ENCODE data around the gene KIFBP. TPM values are rescaled to one million over a fixed set of nuclear protein-coding genes. Genes with fewer than 3 reads are reported as not detected.

The KIFBP gene
- total and polyA plus RNA-seq, 9 of the 15 experiments (the other 6 are each of a cell fraction or from before 2014, with no cell fraction given), result 5.6 to 23.2 (median 14.8) TPM

DNA sequence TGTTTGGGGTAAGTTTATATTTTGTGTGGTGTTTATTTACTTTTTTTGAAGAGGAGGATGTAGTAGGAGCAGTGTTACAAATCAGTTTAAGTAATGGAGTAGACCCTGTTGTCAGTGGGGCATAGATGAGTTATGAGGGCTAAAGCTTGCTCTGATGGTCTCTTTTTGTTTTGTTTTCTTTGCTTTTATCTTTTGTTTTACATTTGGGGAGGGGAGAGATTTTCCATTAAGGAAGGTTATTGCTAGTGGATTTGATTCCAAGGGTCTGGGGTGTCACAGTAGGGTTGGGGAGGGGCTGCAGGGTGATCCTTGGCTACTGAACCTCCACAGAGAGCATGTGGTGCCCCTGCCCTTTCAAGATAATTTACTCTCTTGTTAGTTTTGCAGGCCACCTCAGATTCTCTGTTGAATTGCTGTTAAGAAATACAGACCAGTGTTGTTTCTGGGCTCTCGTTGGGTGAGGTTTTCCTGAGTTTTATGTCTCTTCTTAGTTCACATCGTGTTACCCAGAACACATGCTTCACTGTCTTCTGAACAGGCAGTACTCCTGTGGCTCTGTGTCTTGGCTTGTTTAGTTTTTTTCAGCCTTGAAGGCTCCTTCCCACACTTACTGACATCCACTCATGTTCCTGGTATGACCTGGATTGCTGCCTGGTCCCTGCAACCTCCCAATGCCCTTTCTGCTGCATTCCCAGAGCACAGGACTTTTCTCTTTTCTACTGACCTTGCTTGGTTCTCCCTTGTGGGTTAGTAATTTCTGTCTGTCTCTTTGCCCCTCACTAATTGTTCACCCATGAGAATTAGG lies 4.2 kb downstream of the KIFBP start:
- intact Hi-C loops (cut with micrococcal nuclease), result no loop called here
- CTCF ChIA-PET (ENCODE audit: low intra/inter-chr PET ratio), result no interaction called here

More for the DNA sequence above, 4.2 kb downstream of the KIFBP start:
- H3K4me2 ChIP-seq (ENCODE audit: insufficient read depth, low read length), result no peak overlapping the region
- no peaks in the 10 kb centered on the region for H3K9me3 ChIP-seq (replicated peaks; ENCODE audit: control insufficient read depth, insufficient read depth, low read depth, low read length)
- no peak for ATAC-seq
- H3K27ac ChIP-seq (ENCODE audit: extremely low read depth, low read depth, low read length), result no peak overlapping the region
- no peak for FAIRE-seq
- 39% methylated on average over 2 of the region's 2 CpGs for WGBS (ENCODE audit: insufficient coverage, low coverage, missing lambda C conversion rate)
- in situ Hi-C loops (cut with MboI), result loop anchor here (5.0 kb wide), 1 partner anchor 239 kb away; no protein-coding TSS in a partner anchor
- POLR2A ChIA-PET, result interaction anchor here (0.6 to 1.9 kb wide), 7 partner anchors 9 to 455 kb away, joined by 3 to 7 read pairs (median 3); no protein-coding TSS in a partner anchor
- no peak overlapping the region for H2AFZ ChIP-seq (ENCODE audit: low read depth, low read length)
- no peak for DNase-seq (ENCODE audit: extremely low read depth in 1 of 4, low spot score in 3 of 4)
- no peaks in the 10 kb centered on the region for H3K9me1 ChIP-seq (ENCODE audit: control insufficient read depth, insufficient read depth, low read length)
- peak overlapping the region in 1 of 2 experiments; percentile 8; a peak in 1 of 4 replicates for H3K9ac ChIP-seq (ENCODE audit: insufficient read depth in 1 of 2, low read depth in 2 of 2, low read length in 2 of 2)
- H4K20me1 ChIP-seq (replicated peaks; ENCODE audit: control insufficient read depth, insufficient read depth, low read length), result no peaks in the 10 kb centered on the region
- H3K27me3 ChIP-seq (ENCODE audit: control insufficient read depth in 2 of 2, insufficient read depth in 2 of 2, low read length in 2 of 2), result no peaks in the 10 kb centered on the region
- no peak for TF ChIP-seq ELK1 (CRISPR knock-in tag; IDR thresholded peaks at IDR 0.05)
- TF ChIP-seq HNRNPLL (IDR thresholded peaks at IDR 0.05; ENCODE audit: low read depth, low read length, poor library complexity, severe bottlenecking), result no peak
- no peak for TF ChIP-seq ZNF707 (CRISPR knock-in tag; conservative IDR thresholded peaks at IDR 0.05)
- no peak for TF ChIP-seq ZKSCAN3 (CRISPR knock-in tag; IDR thresholded peaks at IDR 0.05)
- no peak for TF ChIP-seq MXI1 (IDR thresholded peaks at IDR 0.05; ENCODE audit: low read depth, low read length)
- no peak for TF ChIP-seq CREB3L1 (IDR thresholded peaks at IDR 0.05; ENCODE audit: borderline replicate concordance, low read depth)
- TF ChIP-seq FOXK1 (CRISPR knock-in tag; IDR thresholded peaks at IDR 0.05; ENCODE audit: borderline replicate concordance), result no peak
- no peak for TF ChIP-seq SRSF3 (IDR thresholded peaks at IDR 0.05; ENCODE audit: insufficient read depth, low read length)
- TF ChIP-seq ZNF175 (CRISPR knock-in tag; IDR thresholded peaks at IDR 0.05; ENCODE audit: low read depth), result no peak
- no peak for TF ChIP-seq BRF1 (IDR thresholded peaks at IDR 0.05; ENCODE audit: borderline replicate concordance, extremely low read depth, insufficient read length)
- no peak overlapping the region for H3K4me3 ChIP-seq
- peaks cover 5 to 18% of the 10 kb centered on the region in 2 experiments; a peak in 3 of 5 replicates for H3K4me1 ChIP-seq (replicated peaks in 1 of 2; ENCODE audit: control insufficient read depth in 2 of 2, insufficient read depth in 2 of 2, low read length in 2 of 2)
- no TSS peak for BruUV-seq (replicated peaks)
- H3K36me3 ChIP-seq (ENCODE audit: control insufficient read depth, insufficient read depth, low read length), result no peaks in the 10 kb centered on the region; the same call in 2 of the 3 replicates
- H3K79me2 ChIP-seq (ENCODE audit: control insufficient read depth, insufficient read depth, low read length), result peaks cover 49% of the 10 kb centered on the region

Measured in K562 (cell line).